HG03064 (cell line): ENCODE measurements around the gene ALX4.

Experiments
- ATAC-seq: cut with Tn5 transposase; IDR thresholded peaks from one replicate; pipeline ENCODE4 v1.9.1; 2021; ENCODE audit warnings: low read depth; ENCODE audit not compliant: unreplicated experiment

Gene ALX4

DNA sequence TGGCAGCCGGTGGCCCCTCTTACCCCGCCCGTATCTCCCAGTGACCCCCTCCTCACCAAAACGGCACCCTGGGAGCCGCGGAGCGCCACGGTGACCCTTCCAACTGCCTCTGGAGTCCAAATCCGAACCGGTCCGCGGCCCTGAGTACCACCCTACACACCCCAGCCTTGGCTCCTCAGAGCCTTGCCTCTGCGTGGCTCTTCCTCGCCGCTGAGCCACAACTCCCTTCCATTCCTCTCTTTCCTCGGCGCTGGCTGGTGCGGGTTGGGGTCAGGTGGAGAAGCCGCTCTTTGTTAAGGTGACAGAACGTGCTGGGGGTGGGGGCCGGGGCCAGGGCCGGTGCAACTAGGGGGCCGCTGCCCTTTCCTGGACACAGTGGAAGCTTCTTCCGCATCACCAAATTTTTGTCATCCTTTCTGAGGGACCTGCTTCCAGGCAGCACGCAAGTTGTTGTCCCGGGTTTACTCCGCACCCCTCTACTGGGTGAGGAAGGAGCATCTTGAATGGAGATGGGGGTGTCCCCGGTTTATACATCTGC, 6.5 kb downstream of the ALX4 start:
- ATAC-seq = no peak

DNA sequence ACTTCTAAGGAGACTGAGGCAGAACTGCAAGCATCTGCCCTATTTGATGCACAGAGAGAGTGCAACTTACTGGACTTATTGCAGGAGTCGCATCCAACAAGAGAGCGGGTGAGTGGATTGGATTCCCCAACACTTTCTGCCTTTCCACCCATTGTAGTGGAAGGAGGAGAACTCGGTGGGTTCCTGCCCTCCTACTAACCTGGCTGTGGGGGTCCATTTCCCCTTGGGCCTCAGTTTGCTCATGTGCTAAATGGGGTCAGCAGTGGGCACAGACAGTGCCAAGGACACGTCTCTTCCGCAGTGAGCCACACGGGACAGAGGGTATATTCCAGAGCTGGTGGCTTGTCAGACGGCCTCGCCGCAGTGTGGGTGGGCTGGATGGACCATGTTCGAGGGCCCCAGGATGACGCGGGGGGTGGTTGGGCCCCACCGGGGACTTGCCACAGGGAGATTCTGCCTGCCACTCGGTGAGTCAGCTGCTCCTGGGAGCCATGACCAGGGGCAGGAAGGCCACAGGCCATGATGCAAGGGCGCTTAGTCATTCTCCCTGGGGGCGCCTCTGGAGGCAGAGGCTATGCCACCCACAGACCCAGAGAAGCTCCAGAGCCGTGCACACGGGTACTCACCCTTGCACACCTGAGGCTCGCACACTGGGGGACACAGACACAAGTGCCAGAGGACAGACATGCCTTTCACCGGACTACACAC, 8.2 kb downstream of the ALX4 start:
- no peak for ATAC-seq

DNA sequence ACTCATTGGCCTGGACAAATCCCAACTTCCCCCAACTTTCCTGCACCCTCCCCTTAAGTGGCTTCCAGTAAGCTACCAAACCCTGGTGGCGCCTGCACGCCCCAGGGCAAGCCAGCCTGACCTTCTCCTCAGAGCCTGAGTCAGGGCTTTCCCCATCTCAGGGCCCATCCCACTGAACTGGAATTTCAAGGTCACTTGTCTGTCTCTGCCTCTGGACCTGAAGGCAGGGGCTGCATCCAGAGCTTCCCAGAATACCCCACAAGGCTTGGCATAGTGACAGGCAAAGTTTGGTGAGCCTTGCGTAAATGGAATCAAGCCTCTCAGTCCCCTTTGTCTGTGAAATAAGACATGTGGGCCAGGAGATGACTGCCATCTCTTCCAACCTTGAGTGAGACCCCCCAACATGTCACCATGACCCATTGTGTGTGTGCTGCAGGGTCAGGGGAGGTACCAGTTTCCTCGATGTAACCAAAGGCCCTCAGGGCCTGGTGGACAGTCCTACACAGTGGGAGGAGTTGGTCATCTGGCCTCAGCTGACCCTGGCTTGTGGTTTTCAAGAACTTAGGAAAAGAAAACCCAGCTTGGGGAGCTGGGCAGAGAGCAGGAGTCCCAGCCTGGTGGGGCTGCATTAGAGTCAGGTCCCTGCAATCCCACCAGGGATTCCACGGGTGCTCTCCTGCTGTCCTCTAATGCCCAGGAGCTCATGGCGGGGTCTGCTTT, 8.9 kb downstream of the ALX4 start:
- ATAC-seq = no peak

DNA sequence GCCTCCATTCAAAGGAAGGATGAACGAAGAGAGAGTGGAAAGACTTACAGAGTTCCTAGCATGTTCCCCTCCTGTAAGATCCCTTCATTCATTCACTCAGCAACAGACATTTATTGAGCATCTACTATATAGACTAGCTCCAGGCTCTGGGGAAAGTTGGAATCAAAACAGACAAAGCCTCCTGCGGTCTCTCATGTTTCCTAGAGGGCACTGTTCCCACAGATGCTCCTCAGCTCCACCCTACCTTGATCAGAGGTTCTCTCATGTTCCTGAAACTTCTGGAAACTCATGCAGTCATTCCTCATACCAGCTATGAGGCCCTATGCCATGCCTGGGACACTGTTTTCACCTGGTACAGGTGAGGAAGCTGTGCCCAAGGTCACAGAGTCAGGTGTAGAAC, 11.1 kb downstream of the ALX4 start:
- ATAC-seq = no peak

DNA sequence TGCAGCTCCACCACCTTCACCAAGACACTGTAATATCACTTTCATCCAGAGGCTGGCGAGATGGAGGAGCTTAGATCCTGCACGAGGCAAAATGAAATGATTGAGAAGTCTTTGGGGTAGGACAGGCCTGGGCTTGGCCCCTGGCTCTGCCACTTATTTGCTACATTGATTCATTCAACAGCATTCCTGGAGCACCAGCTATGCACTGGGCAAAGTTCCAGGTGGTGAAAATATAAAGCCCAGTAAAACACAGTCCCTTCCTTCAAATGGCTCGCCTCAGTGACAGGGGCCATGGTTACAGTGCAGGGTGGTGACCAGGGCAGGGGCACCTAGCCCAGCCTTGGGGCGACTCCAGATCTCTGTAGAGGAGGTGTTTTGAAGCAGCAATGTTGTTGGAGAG, 19.7 kb downstream of the ALX4 start:
- ATAC-seq = no peak

DNA sequence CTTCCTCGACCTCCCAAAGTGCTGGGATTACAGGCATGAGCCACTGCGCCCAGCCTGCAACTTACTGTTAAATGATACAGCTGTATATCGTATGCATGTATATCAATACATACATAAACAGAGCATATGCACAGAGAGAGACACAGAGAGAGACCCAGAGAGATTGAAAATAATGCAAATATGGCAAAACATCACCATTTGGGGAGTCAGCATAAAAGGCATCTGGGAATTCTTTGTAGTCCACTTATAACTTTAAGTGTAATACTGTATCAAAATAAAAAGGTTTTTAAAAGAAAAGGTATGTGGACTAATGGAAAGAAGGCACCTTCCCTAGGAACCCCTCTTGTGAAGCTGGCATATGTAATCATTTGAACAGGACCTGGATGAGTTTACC, 21.8 kb downstream of the ALX4 start:
- ATAC-seq = no peak

DNA sequence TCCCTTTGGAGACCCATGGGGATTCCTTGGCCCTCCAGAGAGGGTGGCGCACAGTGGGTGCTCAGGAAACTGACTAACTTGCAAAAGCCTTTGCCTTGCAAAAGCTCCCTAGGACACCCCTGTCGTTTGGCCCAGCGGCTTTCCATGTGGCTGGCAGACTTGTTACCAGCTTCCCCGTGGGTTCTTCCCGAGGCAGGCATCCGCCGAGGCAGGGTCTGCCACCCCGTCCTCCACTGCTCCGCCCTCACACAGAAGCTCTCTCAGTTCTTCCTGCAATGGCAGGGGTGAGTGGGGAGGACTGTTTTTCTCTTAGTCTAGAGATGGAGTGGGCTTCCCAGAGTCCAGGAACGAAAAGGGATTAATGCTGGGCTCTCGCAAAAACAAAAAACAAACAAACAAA, 23.0 kb downstream of the ALX4 start:
- ATAC-seq = no peak

DNA sequence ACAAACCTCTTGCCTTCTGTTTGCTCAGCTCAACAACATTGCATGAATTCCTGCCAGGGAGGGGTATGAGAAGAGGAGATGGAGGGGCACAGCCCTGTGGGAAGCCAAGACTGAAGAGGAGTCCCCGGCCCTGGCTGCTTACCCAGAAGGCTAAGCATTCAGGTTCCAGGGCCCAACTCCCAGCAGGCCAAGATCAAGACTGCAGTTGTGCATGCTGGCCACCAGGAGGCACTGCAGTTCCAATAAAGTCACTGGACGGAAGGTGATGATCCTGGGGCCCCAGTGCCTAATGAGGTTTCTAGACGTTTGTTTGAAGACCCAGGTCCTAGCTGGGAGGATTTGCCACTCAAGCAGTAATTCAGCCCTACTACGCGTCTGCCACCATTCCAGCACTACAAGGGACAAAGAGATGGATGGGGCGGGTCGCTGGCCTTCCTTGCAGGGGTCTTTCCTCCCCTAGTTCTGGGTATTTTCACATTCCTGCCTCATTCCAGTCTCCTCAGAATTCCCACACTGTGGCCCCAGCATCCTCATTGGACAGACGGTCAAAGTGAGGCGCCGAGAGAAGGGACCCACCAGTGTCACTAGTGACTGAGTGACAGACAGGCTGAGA, 23.6 kb downstream of the ALX4 start:
- no peak for ATAC-seq

DNA sequence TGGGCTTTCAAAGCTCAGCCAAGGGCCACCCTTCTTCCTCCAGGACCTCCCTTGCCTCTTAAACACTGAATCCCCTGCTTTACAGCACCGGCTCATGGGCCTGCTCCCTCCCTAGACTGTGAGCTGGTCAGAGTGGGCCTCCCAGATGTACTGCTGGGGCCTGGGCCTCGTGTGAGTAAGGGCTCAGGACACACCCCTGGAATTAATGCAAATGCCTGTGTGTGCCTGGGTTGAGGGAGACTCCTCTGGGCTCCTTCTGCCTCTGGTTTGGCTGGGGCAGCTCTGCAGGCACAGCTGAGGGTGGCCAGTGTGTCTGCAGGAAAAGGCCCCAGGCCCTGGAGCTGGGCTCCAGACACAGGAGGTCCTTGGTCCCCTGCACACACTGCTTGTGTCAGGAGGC, 24.2 kb downstream of the ALX4 start:
- ATAC-seq = no peak

DNA sequence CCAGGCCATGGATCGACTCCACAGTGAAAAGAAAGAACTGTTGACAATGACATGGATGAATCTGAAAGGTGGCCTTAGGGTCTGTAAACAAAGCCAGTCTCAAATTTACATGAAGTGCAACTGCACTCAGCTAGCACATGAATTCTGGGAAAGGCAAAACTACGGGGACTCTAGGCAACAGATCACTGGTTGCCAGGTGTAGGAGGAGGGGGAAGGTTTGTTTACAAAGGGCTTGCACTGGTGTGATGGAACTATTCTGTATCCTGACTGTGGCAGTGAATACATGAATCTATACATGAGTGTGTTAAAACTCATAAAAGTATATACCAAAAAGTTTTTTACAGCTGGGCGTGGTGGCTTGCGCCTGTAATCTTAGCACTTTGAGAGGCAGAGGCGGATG, 27.3 kb downstream of the ALX4 start:
- ATAC-seq = no peak

DNA sequence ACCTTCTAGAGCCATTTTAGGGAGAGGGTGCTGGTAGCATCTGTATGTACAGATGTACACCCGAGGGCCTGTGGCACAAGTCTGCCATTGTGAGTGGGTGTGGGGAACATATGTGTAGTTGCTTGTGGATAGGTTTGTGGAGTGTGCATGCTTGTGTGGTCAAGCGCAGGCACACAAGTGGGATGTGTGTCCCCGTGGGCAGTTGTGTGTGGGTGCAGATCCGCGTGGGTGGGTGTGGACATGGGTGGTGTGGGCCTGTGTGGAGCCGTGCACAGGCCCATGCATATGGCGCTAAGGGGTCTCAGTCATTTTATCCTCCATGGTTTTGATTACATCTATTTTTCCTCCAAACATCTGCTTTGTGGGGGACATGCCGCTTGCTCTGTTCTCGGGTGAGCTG, 28.8 kb downstream of the ALX4 start:
- ATAC-seq = no peak

DNA sequence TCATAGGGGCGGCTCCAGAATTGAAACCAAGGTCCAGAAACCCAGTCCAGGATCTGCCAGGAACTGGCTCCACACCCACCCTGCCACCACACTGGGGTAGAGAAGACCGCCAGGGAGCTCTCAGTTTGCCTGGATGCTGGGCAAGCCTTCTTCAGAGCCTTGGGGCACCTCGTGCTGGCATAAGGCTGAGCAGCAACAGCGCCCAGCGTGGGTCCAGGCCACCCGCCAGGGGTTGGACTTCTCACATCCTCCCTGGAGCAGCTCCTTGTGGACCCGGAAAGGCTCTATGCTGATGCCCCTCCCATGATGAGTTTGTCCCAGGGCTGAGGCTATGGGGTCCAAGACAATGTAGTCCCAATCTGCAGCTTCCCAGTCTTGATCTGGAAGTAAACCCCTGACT, 29.7 kb downstream of the ALX4 start:
- no peak for ATAC-seq

DNA sequence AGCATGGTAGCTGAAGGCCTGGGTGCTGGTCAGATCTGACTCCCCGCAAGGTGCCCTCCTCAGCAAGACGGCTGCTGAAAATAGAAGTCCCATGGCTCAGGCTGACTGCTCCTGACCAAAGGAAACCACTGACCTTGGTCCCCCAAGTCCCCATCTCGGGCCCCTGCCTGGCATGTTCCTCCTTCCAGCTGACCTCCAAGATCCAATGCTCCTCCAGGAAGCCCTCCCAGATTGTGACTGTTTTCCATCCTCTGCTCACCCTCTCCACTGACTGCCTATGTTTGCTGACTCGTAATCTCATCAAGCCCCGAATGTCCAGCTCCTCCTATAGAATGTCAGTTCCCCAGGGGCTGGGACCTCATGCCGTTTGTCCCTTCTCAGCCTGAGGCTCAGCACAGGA, 30.5 kb downstream of the ALX4 start:
- ATAC-seq = no peak

DNA sequence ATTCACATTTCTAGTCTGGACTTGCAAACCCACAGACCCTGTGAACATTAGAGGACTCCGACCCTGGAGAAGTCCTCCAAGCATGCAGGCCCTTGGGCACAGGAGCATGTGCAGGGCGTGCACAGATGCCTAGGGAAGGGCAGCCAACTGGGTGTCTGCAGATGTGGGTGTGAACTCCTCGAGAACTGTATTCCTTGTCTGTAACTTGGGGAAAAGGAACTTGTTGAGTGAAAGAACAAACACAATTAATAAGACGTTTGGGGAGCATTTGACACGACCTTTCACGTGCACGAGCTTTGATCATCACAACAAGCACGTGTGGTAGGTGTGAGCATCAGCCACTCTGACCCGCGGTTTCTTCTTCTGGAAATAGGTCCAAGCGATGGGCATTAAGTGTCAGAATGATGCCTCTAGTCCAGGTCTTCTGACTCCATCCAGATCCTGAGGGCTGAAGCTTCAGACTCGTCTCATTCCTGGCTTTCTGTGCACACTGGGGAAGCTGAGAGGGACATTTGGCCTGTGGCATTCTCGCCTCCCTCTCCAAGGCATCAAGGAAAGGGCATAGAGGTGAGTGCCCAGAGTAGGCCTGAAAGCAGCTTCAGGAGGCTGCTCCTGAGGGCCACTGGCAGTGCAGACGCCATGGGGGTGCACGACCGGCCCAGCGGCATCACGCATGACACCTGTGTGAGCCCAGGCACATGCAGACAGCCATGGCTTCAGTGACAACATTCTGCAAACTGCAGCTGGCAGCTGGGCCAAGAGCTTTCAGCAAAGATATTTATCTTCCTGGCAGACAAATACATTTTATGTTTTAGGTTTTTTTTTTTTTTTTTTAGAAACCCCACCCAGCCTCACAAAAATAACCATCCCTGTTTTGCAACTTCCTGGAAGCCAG, 32.5 kb downstream of the ALX4 start:
- no peak for ATAC-seq

DNA sequence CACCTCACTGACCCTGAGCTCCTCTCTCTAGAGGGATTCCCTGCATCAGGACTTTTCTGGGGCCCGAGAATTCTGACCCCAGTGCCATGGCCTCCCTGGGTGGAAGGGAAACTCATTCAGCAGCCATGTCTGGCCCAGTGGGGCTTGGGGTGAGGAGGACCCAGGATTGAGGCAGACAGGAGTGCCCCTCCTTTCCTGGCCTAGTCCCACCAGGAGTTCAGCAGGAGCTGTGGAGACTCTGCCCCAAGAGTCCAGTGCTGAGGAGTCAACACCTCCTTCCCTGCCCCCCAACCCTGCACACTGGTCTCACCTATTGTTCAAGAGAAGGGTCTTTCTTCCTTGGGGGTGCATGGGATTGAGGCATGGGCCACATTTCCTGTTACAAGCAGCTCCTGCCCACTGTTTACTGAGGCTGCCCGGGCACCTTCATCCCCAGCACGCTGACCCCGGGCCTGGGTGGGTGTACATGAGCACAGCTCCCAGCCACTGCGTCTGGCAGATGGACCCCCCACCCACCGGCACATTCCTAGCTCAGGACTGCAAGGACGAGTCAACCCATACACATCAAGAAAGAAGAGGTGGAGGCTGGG, 33.9 kb downstream of the ALX4 start:
- no peak for ATAC-seq

DNA sequence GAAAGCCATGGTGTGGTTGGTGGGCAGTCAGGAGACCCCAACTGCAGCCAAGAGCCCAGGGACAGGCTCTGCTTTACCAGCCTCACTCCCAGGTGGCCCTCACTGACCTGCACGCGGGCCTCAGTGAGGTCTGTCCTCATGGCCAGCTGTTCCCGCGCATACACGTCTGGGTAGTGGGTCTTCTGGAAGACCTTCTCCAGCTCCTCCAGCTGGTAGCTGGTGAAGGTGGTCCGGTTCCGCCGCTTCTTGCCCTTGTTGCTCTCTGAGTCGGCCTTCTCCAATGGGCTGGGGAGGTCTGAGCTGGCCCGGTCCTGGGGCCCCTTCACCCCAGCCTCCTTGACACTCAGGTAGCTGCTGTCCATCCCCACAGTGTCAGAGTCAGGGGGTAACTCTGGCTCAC, 34.7 kb downstream of the ALX4 start:
- no peak for ATAC-seq

DNA sequence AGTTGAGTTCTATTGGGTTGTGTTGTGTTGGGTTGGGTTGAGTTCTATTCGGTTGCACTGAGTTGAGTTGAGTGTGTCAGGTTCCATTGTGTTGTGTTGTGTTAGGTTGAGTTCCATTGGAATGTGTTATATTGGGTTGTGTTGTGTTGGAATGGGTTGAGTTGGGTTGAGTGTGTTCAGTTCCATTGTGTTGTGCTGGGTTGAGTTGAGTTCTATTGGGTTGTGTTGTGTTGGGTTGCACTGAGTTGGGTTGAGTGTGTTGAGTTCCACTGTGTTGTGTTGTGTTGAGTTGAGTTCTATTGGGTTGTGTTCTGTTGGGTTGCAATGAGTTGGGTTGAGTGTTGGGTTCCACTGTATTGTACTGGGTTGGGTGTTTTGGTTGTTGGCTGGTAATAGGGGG, 35.5 kb downstream of the ALX4 start:
- ATAC-seq = no peak

DNA sequence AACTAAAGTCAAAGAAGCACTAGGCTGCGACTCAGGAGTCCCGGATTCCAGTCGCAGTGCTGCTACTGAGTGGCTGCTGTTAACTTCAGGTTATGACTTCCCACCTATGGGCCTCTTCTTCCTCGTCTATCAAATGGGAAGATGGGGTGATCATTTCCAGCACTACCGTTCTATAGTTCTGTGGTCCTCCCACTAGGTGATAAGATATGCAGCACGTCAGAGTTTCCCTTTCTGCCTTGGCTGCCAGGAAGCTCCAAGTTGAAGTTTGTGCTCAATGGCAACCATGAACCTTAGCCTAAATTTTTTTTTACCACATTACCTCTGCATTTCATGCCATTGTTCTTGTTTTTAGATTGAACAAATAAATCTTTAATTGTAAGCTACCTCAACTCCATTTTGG, 38.7 kb downstream of the ALX4 start:
- ATAC-seq = no peak

DNA sequence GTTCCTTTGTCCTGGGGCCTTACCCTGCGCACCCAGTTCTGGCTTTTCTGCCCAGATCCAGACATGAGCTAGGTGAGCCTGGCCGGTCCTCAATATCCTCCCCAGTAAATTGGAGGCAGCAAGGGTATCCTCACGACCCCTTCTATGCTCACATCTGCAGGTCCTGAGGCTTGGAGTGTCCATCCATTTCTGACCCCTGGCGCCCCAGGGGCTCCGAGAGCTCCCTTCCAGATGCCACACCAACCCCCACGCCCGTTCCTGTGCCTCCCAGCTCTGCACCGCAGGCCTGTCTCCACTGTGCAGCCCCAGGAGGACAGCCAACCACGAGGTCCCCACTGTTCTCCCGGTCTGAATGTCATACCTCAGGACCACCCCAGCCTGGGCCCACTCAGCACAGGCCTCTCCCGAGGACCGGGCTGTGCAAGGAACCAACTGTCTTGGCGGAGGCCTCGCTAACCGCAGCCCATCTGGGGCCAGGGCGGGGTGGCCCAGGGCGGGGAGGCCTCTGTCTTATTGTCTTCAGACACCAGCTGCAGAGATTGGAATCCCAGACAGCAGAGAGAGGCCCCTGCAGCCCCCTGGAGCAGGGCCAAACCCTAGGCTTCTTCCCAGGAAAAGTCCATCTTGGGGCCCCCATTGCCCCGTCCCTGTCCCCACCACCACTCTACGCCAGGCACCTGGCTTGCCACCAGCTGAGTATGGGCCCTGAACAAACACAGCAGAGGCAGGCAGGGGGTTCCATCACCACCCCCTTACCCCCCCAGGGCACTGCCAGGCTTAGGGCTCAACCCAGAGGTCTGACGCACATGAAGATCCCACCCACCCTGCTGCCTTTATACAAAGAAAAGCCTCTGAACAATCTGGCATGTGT, 39.3 kb downstream of the ALX4 start:
- ATAC-seq = no peak
